LHCN-M2 (cell line): Measurements from ENCODE around the gene NAA80. TPM values are rescaled to one million over a fixed set of nuclear protein-coding genes. Genes with fewer than 3 reads are reported as not detected.

ENCODE experiments used
- DNase-seq: peaks from one replicate; pipeline ENCODE4 v3.0.0-alpha.2; 2012; ENCODE audit warnings: low read depth
- total RNA-seq: library from RNA; depleted of rRNA; stranded (reverse); fragments of >200 nt; gene quantifications from 2 replicates; pipeline ENCODE4 v1.2.3, GENCODE V29; 2014; rRNA removed

Gene NAA80
- total RNA-seq, 1 experiment from 2014 or later, result 12.7 TPM

GRCh38 chr3:50259432-50260026, 39.7 kb downstream of the NAA80 start:
- DNase-seq, result no peak

- no peak for DNase-seq
These were observed 40.2 kb downstream of the NAA80 start for GRCh38 chr3:50258979-50259378.

GRCh38 chr3:50258029-50258680, 41.0 kb downstream of the NAA80 start:
- no peak for DNase-seq

GRCh38 chr3:50256978-50257890, 42.0 kb downstream of the NAA80 start:
- DNase-seq, result peak; percentile 37

- DNase-seq, result no peak
These were observed 44.0 kb downstream of the NAA80 start for GRCh38 chr3:50255251-50255615.

- DNase-seq, result peak; percentile 45
These were observed 44.5 kb downstream of the NAA80 start for GRCh38 chr3:50254577-50255250.

- DNase-seq, result peak; percentile 88
These were observed 48.0 kb downstream of the NAA80 start for GRCh38 chr3:50251220-50251619.

- DNase-seq, result no peak
These were observed 48.7 kb downstream of the NAA80 start for GRCh38 chr3:50250514-50250913.

GRCh38 chr3:50249457-50249856, 49.7 kb downstream of the NAA80 start:
- no peak for DNase-seq

- DNase-seq, result peak; percentile 50
These were observed 50.8 kb downstream of the NAA80 start for GRCh38 chr3:50248387-50248786.

- DNase-seq, result peak; percentile 95
These were observed 52.7 kb downstream of the NAA80 start for GRCh38 chr3:50246517-50246954.

Other genes starting within 250 kb of the NAA80 start
- 97.8 and 100 TPM in 2 replicates for gene RBM5, start 210.5 kb downstream of the NAA80 start, total RNA-seq
- 0.17 and 0.83 TPM in 2 replicates for gene SEMA3F, start 144.1 kb downstream of the NAA80 start, total RNA-seq
- gene GNAT1, start 107.8 kb downstream of the NAA80 start, total RNA-seq, result not detected in 2 replicates
- gene SLC38A3, start 94.1 kb downstream of the NAA80 start, total RNA-seq, result 1.1 TPM in 1 of 2 replicates, not detected in the other
- gene GNAI2, start 63.2 kb downstream of the NAA80 start, total RNA-seq, result 297 and 323 TPM in 2 replicates
- 2.1 and 4.1 TPM in 2 replicates for gene SEMA3B, start 30.3 kb downstream of the NAA80 start, total RNA-seq
- gene LSMEM2, start 20.3 kb downstream of the NAA80 start, total RNA-seq, result not detected in 2 replicates
- 127 and 129 TPM in 2 replicates for gene IFRD2, start 7.0 kb downstream of the NAA80 start, total RNA-seq
- gene HYAL3, start within 50 bp of the NAA80 start, total RNA-seq, result 4.2 and 6.9 TPM in 2 replicates
- gene HYAL1, start 4.2 kb upstream of the NAA80 start, total RNA-seq, result 0.23 and 0.32 TPM in 2 replicates
- gene HYAL2, start 23.3 kb upstream of the NAA80 start, total RNA-seq, result 106 and 145 TPM in 2 replicates
- gene TUSC2, start 28.8 kb upstream of the NAA80 start, total RNA-seq, result 23.7 and 37.8 TPM in 2 replicates
- gene RASSF1, start 41.4 kb upstream of the NAA80 start, total RNA-seq, result 26.3 and 32.4 TPM in 2 replicates
- gene ZMYND10, start 46.3 kb upstream of the NAA80 start, total RNA-seq, result 1.3 and 1.9 TPM in 2 replicates
- gene NPRL2, start 51.4 kb upstream of the NAA80 start, total RNA-seq, result 23.9 and 27.8 TPM in 2 replicates
- 37.9 and 42.3 TPM in 2 replicates for gene CYB561D2, start 51.5 kb upstream of the NAA80 start, total RNA-seq
- gene TMEM115, start 60.1 kb upstream of the NAA80 start, total RNA-seq, result 67.8 and 76.5 TPM in 2 replicates
- not detected in 2 replicates for gene CACNA2D2, start 204.2 kb upstream of the NAA80 start, total RNA-seq